Measurements from ENCODE around the gene SECISBP2. TPM values are rescaled to one million over a fixed set of nuclear protein-coding genes. Genes with fewer than 3 reads are reported as not detected.
A peak's percentile ranks its signal among the peaks of the same experiment; 100 is the strongest.

Gene SECISBP2
- total and polyA plus RNA-seq, 2 of the 13 experiments (the other 11 are each of a cell fraction or from before 2014, with no cell fraction given): 32.4 to 38.0 TPM

DNA sequence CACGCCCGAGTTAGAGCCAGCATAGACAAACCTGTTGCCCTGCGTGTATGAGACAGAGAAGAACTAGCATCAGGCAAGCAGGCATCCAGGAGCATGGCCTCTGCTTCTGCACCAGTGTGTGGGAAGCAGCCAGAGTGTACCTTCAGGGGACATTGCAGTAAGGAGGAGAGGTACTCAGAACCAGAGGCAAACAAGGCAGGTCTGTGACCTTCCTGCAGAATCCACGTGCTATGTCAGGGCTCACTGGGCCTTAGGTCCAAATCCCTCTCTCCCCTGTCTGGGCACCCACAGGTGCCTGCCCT lies 63.0 kb downstream of the SECISBP2 start (continued):
- TF ChIP-seq, protein P1, sequence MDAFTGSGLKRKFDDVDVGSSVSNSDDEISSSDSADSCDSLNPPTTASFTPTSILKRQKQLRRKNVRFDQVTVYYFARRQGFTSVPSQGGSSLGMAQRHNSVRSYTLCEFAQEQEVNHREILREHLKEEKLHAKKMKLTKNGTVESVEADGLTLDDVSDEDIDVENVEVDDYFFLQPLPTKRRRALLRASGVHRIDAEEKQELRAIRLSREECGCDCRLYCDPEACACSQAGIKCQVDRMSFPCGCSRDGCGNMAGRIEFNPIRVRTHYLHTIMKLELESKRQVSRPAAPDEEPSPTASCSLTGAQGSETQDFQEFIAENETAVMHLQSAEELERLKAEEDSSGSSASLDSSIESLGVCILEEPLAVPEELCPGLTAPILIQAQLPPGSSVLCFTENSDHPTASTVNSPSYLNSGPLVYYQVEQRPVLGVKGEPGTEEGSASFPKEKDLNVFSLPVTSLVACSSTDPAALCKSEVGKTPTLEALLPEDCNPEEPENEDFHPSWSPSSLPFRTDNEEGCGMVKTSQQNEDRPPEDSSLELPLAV (CRISPR knock-in tag; conservative IDR thresholded peaks at IDR 0.05; ENCODE audit: low read depth): no peak
- TF ChIP-seq HNRNPK (IDR thresholded peaks at IDR 0.05; ENCODE audit: low read depth, low read length, poor library complexity, severe bottlenecking): no peak

DNA sequence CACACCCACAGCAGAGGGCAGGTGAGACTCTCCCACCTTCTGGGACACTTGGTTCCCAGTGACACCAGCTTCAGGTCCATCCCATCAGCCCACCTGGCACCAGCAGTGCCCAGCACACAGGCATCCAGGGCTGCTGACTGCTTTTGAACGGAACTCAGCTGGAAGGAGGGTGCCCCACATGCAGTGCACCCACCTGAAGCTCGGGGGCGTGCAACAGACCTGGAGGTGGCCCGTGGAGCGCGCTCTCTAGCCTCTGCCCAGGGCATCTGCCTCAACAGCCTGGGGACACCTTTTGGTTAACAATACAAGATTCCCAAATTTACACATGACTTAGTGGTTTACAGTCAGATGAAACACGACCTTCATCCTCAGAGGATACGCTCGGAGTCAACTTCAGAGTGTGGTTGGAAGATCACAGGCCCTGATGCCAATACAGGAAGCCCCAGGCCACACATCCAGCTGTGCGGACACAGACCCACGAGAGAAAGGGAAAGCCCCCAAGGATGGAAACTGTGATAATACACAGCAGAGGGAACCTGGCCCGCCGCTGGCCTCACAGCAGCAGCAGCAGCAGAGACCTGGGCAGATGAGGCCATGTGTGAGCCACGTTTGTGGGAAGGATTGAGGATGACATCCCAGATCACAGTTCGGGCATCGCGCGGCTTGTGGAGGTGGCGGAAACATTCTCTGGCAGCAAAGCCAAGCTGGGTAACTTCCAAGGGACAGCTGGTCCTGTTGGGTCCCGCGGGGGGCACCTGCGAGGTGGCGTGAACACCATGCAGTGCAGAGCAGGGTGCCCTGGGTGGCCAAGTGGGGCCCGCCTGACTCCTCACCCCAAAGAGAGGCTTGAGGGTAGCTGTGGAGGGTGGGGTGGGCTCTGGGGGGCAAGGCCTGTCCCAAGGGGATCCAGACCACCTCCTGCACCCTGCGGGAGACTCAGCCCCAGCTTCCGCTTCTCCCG lies 64.0 kb downstream of the SECISBP2 start:
- Histone ChIP-seq H2AFZ (ENCODE audit: low read length) (no peak overlapping the region), H3K27ac (ENCODE audit: extremely low read length, insufficient read depth, low read length) (no peak overlapping the region), H3K4me3 (replicated peaks in 1 of 3; ENCODE audit: insufficient read depth in 1 of 3, low read depth in 2 of 3, low read length in 3 of 3) (no peak overlapping the region), H3K4me2 (ENCODE audit: low read depth, low read length) (no peak overlapping the region), H3K79me2 (ENCODE audit: insufficient read depth, low read length) (no peaks in the 10 kb centered on the region), H3K9ac (ENCODE audit: insufficient read depth, low read depth, low read length) (no peak overlapping the region), H3K9me3 (ENCODE audit: low read length) (no peaks in the 10 kb centered on the region), H4K20me1 (ENCODE audit: insufficient read depth, low read length) (no peaks in the 10 kb centered on the region), H3K36me3 (replicated peaks in 1 of 2; ENCODE audit: control insufficient read depth in 1 of 2, insufficient read depth in 2 of 2, low read length in 2 of 2) (no peaks in the 10 kb centered on the region), H3K4me1 (ENCODE audit: insufficient read depth, low read length) (peaks cover 6% of the 10 kb centered on the region; the same call in 1 of the 2 replicates), H3K27me3 (ENCODE audit: control insufficient read depth in 1 of 2, insufficient read depth in 2 of 2, low read length in 2 of 2) (peaks cover 0 to 1% of the 10 kb centered on the region in 2 experiments; a peak in 2 of 5 replicates)
- ChIA-PET POLR2A (no interaction called here), CTCF (ENCODE audit: low intra/inter-chr PET ratio, low total read pairs) (no interaction called here)
- in situ Hi-C loops (cut with HindIII; ENCODE audit: extremely low pct_ligation_motif_present, low pct_unique_long_range_greater_than_20kb): no loop called here
- no TSS peak for BruUV-seq (replicated peaks)
- intact Hi-C loops (cut with micrococcal nuclease; ENCODE audit: unreplicated experiment): no loop called here
- DNase-seq (ENCODE audit: low spot score): no peak
- TF ChIP-seq KLF12 (CRISPR knock-in tag; IDR thresholded peaks at IDR 0.05; ENCODE audit: borderline replicate concordance) (no peak), NBN (conservative IDR thresholded peaks at IDR 0.05) (no peak), MBD4 (IDR thresholded peaks at IDR 0.05; ENCODE audit: borderline replicate concordance, low read length) (no peak), NR2F1 (CRISPR knock-in tag; IDR thresholded peaks at IDR 0.05) (no peak), ZNF331 (CRISPR knock-in tag; IDR thresholded peaks at IDR 0.05) (no peak), THYN1 (CRISPR knock-in tag; IDR thresholded peaks at IDR 0.05; ENCODE audit: borderline replicate concordance, low read depth) (no peak), ZMYM4 (CRISPR knock-in tag; IDR thresholded peaks at IDR 0.05) (no peak), PHF20 (CRISPR knock-in tag; IDR thresholded peaks at IDR 0.05) (no peak), PPARG (CRISPR knock-in tag; conservative IDR thresholded peaks at IDR 0.05) (no peak)
- TF ChIP-seq, protein P2, sequence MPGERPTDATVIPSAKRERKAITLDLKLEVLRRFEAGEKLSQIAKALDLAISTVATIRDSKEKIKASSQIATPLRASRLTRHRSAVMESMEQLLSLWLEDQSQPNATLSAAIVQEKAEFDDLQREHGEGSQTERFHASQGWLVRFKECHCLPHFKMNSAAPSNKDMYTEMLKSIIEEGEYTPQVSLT (CRISPR knock-in tag; IDR thresholded peaks at IDR 0.05; ENCODE audit: borderline replicate concordance, low read depth): no peak
- TF ChIP-seq, protein P3, sequence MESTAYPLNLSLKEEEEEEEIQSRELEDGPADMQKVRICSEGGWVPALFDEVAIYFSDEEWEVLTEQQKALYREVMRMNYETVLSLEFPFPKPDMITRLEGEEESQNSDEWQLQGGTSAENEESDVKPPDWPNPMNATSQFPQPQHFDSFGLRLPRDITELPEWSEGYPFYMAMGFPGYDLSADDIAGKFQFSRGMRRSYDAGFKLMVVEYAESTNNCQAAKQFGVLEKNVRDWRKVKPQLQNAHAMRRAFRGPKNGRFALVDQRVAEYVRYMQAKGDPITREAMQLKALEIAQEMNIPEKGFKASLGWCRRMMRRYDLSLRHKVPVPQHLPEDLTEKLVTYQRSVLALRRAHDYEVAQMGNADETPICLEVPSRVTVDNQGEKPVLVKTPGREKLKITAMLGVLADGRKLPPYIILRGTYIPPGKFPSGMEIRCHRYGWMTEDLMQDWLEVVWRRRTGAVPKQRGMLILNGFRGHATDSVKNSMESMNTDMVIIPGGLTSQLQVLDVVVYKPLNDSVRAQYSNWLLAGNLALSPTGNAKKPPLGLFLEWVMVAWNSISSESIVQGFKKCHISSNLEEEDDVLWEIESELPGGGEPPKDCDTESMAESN (CRISPR knock-in tag; conservative IDR thresholded peaks at IDR 0.05): no peak
- no peak for FAIRE-seq
- peak; percentile 41; the same call in 2 of the 3 replicates for ATAC-seq
- 53% methylated on average over 17 of the region's 27 CpGs for WGBS (ENCODE audit: low lambda C conversion rate)
